T follicular helper cell (primary cell): ENCODE results near the gene C19orf73.
A peak's percentile ranks its signal among the peaks of the same experiment; 100 is the strongest.
"Not testable (repeated sequence)": the region's sequence is repeated elsewhere in the genome, so short reads cannot be mapped to it uniquely, and the experiment has no call there.

Source experiments
- DNase-seq: peaks from one replicate; pipeline ENCODE4 v3.0.0-alpha.2; 2020; ENCODE audit warnings: low read depth

The C19orf73 gene

DNA sequence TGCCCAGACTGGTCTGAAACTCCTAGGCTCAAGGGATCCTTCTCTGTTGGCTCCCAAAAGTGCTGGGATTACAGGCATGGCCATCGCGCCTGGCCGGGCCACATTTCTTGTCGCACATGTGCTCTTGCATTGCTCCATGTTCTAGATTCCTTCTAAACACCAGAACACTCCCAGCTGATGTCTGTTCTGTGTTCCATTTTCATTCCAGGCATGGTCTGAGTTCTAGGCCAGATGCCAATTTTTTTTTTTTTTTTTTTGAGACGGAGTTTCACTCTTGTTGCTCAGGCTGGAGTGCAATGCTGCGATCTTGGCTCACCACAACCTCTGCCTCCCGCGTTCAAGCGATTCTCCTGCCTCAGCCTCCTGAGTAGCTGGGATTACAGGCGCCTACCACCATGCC, 2.9 kb upstream of the C19orf73 start:
- not testable (repeated sequence) for DNase-seq

DNA sequence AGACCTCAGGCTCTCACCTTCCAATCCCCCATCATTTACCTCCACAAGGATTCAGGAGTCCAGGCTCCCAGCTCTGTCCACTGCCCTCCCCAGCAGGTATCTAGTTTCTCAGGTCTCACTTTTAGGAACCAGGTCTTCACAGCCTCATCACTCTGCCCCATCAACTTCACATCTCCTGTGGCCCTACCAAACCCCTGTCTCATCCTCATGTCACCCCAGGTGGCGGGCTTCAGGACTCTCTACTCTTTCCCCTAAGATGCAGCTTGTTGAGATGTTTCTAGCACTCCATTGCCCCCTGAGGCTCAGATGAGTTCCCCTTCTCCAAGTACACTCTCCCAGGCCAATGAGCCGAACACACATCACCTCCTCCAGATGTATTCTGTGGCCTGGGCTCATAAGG, 1.9 kb upstream of the C19orf73 start:
- DNase-seq = no peak

DNA sequence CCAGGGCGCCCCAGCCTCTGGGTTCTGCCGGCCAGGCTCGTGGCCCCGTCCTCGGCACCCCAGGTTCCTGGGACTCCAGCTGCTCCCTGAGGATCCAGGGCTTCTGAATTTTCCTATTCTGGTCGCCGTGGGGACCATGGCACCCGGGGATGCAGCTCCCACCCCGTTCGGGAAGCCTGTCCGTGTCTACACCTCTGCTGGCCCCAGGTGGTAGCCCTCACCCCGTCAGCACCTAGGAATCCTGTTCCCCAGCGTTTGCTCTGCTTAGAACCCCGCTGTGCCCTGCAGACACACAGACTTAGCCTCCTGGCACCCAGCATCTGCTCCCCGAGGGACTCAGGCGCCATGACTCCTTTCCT, 1.4 kb upstream of the C19orf73 start:
- DNase-seq = no peak

DNA sequence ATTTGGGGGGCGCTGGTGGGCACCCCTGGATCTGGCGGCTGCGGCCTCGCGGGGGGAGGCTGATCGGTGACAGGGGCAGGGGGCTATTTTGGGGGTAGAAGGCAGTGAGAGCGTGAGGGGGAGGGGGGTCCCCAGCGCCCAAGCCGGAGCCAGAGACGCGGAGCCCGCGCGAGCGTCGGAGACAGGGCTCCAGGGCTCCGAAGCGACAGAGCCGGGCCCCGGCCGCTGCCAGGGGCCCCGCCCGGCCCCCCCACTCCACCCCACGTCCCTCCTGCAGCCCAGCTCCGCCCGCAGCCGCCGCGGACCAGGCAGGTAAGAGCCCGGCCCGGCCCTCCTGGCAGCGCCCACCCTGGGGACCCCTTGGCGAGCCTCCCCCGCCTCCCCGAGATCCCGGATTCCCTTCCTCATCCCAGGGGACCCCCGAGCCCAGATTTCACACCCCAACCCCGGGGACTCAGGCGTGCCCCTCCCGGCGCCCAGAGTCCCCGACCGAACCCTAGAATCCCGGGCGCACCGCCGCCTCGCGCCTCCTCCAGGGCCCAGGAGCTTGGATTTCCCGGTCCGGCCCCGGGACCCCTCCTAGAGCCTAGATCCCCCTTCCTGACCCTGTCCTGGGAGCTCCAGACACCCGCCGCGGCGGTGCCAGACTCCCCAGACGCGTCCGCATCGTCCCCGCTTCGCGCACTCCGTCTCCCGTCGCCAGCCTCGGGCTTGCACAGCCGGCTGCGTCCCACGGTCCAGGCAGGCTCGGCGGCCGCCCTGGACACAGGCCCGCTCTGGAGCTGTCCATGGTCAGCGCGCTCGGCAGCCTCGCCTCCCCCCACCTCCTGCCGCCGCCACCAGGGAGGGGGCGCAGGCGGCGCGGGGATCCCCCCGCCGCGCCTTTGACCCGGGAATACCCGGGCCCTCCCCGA, 725 bp upstream of the C19orf73 start, which contains the start of gene PPFIA3:
PPFIA3 (plus strand) TSS at position 134 of the 914 bp plus-strand sequence. CDS start 8,330 bp downstream, outside the sequence.
- no peak for DNase-seq

DNA sequence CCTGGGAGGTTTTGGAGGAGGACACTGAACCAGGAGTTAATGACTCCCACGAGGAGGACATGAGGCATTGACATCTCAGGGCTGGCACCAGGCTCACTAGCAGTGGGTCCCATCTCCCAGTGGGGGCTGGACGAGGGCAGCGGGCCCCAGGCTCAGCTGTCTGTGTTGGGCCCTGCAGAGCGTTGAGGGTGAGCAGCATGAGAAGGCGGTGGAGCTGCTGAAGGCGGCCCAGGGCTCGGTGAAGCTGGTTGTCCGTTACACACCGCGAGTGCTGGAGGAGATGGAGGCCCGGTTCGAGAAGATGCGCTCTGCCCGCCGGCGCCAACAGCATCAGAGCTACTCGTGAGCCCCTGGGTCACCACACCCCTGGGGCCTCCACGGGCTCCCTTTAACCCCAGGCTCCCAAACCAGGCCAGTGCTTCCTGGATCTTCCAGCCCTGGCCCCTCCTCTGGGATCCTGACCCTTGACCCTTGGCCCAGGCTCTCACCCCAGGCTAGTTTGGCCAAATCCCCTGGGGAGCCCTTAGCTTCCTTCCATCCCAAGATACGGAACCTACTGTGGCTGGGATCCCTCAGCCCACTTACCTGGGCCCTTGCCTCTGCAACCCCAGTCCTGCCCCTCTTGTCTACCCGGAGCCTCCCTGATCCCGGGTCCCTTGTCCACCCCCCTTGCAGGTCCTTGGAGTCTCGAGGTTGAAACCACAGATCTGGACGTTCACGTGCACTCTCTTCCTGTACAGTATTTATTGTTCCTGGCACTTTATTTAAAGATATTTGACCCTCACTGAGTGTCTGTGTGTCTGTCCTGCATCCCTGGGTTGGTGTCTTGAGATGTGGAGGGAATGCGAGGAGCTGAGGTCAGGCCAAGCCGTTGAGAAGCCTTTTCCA, 1.0 kb downstream of the C19orf73 start:
- DNase-seq = no peak

DNA sequence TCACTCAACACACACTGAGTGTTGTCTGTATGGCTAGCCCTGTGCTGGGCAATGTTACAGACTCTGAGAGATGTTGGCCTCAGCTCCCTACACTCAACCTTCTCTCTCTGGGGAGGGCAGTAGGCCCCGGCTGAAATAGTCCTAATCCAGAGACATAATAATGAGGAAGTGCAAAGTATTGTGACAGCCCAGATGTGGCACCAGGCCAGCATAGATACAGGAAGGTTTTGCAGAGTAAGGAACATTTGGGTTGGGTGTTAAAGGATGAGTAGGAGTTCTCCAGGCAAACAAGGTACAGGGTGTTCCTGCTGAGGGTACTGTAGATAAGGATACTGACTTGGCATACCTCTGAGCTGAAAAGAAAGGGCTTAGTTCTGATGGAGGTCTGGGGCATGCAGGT, 2.4 kb downstream of the C19orf73 start:
- DNase-seq = no peak

DNA sequence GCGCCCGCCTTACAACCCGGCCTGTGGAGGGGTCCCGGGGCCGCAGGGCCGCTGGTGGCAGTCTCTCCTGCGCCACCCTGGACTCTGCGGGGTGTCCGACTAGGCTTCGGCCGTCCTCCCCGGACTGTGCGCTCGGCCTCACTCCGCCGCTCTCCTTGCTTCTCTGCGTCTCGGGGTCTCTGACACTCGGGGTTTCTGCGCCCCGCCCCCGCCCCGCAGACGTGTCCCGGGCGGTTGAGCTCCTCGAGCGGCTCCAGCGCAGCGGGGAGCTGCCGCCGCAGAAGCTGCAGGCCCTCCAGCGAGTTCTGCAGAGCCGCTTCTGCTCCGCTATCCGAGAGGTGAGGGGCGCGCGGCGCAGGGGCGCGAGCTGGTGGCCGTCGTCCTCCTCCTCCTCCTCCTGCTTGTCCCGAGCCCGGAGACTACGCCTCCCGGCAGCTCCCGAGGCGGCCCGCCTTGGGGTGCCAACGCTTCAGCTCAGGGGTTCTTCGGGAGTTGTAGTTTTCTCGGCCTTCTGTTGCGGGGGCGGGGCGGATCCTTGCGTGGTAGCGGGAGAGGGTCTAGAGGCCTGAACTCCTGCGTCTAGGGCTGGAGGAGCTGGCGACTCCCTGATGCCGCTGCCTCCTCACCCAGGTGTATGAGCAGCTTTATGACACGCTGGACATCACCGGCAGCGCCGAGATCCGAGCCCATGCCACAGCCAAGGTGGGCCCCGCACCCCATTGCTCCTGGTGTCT, 4.1 kb downstream of the C19orf73 start:
- DNase-seq = peak; percentile 24

DNA sequence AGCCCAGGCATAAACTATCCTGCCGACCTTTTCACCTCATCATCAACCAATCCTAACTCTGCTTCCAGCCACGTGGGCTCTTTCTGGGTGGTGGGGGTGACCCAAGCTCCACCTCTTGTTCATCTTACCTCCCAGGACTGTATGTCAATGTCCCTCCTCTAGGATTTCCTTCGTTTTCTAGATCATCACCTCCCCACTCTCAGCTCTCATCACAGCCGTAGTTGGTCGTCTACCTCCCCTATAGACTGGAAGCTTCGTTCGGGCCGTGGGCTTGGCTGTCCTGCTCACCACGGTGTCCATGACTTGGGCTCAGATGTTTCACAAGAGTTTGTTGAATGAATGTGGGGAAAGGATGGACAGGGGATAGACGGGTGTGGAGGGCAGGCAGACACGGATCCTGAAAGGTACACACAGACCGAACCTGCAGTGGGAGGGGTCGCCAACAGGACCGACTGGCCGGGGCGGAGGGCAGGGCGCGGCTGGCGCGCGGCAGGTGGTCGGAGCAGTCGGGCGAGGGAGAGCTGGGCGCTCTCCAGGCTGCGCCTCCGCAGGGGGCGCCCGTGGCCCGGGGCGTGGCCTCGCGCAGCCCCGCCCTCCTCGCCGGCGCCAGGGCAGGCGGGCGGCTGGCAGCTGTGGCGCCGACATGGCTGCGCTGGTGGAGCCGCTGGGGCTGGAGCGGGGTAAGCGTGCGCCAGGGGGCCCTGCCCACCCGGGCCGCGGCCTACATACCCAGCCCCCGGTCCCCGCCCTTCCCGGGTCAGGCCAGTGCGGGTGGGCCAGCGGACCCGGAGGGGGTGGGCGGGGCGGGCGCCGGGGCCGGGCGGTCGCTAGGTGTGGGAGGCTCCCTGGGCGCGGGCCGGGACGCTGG, 4.9 kb downstream of the C19orf73 start, which contains the start of gene LIN7B:
LIN7B (plus strand) TSS at position 609 of the 868 bp plus-strand sequence; CDS start at position 644, 35 bp downstream.
- peak; percentile 68 for DNase-seq

DNA sequence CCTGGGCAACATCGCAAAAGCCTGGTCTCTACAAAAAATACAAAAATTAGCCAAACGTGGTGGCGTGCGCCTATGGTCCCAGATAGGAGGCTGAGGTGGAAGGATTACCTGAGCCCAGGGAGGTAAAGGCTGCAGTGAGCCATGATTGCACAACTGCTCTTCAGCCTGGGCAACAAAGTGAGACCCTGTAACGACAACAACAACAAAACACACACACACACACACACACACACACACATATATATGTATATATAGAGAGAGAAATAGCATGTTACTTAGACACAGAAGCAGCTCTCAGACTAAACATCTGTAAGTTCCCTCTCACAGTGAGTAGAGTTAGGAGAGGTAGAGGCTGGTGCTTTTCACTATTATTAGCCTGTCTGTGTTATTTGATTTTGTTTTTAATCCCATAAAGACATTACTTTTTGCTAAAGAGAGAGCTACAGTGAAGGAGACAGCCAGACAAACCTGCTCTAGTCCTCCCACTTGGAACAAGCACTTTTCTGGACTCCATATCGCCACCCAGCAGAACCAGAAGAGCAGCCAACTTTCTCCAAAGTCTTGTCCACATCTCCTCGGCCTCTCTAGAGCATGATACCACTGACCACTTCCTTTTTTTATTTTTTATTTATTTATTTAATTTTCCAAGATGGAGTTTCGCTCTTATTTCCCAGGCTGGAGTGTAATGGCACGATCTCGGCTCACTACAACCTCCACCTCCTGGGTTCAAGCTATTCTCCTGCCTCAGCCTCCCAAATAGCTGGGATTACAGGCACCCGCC, 7.5 kb downstream of the C19orf73 start:
- DNase-seq = no peak

DNA sequence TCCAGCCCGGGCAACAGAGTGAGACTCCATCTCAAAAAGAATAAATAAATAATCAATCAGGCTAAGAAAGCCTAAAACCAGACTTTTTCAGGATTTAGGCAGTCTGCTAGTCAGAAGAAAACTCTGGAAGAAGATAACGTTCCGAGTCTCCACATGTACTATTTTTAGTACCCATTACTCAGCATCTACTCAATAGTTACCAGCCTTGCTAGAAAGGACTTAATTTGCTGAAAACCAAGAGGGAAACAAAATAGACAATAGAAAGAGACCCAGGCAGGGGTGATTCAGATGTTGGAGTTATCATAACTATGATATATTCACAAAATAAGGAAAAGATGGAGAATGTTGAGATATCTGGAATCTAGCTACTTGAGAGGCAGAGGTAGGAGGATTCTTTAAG, 8.4 kb downstream of the C19orf73 start:
- no peak for DNase-seq

DNA sequence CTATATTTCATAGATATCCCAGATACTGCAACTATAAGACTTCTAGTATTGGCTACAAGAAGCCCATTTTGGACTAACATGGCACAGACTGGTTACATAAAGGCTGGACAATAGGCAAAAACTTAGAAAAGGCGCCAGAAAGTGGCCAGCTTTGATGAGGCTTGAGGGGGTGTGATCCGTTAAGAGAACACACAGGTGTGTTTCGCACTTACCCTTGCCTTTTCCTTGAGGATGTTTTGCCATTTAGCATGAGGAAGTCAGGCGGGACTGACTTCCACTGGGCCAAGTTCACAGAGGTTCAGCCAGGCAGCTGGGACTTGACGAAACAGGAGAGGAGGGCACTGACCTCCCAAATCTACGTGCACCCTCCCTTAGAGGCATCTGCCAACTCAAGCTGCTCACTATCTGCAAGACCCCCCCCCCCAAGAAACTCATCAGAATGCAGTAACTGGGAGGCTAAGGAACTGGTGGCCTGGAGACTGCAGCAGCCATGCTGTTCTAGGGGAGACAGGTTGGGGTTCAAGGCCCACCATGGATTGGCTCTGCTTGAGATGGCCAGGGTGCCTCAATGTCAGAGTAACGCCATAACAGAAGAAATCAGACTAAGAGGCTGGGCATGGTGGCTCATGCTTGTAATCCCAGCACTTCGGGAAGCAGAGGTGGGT, 9.2 kb downstream of the C19orf73 start:
- DNase-seq = no peak

DNA sequence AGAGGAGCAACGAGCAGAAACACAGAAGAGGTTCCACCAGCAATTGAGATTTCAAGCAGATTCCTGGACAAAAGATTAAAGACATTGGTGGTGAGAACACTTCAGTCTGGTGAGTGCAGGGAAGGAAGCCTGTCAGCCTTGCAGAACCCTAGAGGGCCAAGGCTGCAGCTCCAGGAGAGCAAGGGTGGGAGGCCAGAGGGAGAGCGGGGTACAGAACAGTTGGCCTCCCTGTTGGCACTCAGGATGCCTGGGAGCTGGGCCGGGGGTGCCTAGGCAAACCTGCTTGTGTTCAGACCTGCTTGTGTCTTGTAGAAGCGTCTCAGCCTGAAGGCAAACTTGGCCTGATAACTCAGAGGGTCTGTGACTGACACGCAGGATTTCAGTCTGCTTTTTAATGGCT, 9.9 kb downstream of the C19orf73 start:
- DNase-seq = no peak

DNA sequence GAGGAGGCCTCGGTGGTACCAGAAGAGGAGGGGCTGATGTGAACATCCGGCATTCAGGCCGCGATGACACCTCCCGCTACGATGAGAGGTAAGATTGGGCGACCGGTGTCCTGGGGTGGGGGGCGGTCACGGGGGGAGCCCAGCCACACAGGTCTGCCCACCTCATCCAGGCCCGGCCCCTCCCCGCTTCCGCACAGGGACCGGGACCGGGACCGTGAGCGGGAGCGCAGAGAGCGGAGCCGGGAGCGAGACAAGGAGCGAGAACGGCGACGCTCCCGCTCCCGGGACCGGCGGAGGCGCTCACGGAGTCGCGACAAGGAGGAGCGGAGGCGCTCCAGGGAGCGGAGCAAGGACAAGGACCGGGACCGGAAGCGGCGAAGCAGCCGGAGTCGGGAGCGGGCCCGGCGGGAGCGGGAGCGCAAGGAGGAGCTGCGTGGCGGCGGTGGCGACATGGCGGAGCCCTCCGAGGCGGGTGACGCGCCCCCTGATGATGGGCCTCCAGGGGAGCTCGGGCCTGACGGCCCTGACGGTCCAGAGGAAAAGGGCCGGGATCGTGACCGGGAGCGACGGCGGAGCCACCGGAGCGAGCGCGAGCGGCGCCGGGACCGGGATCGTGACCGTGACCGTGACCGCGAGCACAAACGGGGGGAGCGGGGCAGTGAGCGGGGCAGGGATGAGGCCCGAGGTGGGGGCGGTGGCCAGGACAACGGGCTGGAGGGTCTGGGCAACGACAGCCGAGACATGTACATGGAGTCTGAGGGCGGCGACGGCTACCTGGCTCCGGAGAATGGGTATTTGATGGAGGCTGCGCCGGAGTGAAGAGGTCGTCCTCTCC, 11.1 kb downstream of the C19orf73 start:
- DNase-seq = no peak

DNA sequence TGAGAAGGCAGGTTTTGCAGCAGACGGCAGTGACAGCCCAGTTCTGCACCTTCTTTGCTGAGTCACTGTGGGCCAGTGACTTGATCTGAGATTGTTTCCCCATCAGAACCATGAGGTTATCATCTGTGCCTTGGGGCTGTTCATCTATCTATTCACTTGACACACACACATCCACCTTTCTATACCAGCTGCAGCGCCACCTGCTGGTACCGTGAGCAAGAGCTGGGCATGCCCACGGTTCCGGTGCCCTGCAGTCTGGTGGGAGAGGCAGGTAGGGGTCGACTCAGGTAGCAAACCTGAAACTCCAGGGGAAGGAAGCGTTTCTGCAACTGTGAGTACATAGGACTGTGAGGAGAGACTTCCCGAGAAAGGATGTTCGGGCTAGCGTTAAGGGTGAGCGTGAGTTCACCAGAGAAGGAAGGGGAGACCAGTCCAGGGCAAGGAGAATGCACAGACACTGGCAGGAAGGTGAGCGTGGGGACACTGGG, 12.3 kb downstream of the C19orf73 start:
- DNase-seq = peak; percentile 47

DNA sequence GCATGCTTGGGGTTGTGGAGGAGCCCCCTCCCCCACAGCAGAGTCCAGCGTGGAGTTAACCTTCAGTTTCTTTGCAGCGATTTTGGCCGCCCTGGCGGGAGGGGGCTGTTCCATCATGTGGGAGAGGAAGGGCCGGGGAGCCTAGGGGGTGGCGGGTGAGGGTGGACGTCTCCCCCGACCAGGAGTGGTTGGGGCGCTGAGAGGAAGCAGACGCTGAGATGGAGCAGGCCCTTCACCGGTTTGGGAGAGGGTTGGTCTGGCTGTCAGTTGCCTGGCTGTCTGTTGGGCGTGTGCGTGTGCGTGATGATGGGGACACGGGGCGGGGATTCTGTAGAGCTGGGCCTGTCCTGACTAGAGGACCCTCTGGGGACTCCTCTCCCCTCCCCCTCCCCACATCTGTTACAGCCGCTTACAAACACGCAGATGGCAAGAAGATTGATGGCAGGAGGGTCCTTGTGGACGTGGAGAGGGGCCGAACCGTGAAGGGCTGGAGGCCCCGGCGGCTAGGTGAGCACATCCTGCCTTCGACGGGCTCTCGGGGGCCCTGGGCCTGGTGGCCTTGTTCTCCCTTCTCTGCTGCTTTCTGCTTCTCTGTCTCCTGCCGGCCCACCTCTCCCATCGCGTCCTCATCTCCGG, 14.6 kb downstream of the C19orf73 start:
- no peak for DNase-seq

DNA sequence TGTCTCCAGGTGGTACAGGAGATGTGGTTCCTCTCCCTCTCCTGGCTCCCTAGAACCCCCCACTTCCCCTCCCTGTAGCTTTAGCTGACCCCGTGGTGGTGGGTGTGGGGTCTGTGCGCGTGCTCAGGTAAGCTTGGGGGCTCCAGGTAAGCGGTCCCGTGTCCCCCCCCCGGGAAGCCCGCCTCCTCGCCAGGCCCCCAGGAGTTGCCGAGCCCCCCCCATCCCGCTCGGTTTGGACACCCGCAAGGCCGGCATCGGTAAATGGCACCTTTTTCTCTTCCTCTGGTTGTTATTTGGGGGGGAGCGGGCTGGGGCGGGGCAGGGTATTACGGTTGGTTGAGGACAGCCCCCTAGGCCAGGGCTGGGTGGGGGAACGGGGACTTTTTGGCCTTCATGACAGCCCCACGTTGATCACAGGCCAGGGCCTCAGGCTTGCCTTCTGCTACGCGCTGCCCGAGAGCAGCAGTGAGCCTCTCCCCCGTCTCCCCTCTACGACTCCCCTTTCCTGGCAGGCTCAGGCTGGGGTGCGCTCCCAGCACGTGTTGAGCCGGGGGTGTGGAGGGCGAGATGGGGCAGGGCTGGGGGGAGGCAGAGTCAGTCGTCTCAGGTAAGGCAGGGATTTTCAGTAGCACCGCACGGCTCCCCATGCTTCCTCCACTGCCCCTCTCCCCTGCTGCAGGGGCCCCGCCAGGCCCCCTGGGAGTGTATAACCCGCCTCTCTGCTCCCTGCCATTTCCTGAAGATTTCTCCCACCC, 15.4 kb downstream of the C19orf73 start:
- no peak for DNase-seq

DNA sequence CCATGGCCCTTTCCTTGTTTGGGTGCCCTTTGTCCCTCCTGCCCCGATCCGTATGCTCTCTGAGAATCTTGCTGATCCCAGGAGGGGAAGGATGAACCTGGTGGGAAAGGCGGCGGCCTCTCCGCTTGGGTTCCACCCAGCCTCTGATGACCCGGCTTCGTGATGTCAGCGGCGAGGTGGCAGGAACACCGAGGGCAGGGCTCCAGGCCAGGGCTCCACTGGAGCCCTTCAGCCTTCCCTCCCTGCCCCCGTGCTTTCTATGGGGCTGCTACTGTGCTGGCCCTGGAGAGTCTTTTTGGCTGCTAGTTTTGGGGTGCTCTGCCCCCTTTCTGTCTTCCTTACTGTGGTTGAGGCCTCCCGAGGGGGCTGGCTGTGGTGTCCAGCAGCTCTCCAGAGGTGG, 16.6 kb downstream of the C19orf73 start:
- DNase-seq = no peak
